ENCODE results near the gene ZNF467.

ZNF467 gene

DNA sequence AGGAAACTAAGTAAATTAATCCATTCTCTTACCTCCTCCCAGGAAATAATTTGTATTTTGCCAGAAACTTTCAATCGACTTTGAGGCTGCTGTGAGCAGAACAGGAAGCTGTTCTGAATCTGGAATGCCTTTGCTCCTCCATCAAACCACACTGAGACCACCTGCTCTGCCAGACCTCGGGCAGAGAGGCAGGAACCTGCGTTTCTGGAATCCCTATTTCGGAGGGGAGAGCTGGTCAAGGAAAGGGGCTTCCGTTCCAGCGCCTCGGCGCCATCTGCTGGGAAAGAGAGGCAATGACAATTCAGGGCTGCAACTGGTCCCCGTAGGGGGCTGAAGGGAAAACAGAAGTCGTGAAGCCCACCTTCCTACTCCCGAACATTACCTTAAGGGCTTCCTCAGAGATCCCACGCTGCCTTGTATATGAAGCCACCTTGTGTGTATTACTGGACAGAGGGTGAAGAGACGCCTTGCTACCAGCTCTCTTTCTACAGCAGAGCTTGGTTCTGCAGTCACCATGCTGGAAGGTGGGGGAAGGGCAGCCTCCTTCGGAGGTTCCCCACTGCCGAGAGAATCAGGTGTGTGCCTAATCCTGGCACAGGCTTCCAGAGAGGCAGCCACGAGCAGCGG is 31.2 kb downstream of the ZNF467 start:
- DNase-seq = peak; percentile 62 to 64

DNA sequence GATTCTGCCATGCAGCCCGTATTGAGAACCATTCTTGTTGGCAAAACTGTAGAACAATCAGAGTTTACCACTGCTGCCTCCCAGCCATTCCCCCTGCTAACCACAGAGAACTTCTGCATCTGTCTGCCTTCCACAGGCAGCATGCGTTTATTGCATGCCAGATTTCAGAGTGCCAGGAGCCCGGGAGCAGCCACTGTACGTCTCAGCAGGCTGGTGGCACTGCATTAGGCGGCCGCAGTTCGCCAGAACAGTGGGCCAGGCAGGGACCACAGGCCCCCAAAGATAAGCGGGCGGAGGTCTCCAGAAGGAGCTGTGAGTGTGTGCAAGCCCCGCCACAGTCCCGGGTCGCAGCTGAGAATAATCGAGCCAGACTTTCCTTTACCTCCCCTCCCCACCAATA is 31.8 kb downstream of the ZNF467 start:
- DNase-seq = no peak

DNA sequence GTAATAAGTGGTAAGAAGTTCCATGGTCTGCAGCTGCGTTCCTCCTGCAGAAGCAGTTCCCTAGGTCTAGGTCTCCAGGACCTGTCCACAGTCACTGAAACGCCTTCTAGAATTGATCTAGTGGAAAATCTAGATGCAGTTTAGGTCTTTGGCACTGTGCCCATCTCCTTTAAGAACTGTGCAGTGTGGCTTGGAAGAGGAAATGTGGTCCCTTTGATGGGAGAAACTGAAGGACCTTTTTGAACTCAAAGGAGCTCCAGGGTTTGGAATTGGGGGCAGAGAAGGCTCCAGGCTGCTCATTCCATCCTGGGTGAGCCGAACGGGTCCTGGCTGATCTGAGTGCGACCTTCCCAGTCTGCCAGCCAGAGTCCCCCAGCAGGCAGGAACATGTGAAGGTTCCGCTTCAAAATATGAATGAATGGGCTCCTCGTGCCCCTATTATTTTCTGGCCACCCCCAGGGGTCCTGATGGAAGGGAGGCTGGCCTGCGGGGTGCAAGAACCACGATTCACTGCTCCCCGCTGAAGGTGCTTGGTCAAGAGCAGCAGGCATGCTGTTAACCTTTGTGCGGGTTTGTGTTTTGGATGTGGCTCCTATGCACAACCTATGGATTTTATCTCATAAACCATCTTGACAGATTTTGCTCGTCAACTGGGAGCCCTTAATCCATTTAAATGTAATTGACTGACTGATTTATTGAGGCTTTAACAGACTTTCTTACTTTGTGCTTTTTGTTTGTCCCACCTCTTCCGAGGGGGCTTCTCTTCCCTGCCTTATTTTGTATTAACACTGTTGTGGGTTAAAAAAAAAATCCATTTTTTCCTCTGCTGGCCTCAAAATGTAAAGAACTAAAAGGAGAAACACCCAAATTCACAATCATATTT is 36.7 kb downstream of the ZNF467 start:
- DNase-seq = no peak

DNA sequence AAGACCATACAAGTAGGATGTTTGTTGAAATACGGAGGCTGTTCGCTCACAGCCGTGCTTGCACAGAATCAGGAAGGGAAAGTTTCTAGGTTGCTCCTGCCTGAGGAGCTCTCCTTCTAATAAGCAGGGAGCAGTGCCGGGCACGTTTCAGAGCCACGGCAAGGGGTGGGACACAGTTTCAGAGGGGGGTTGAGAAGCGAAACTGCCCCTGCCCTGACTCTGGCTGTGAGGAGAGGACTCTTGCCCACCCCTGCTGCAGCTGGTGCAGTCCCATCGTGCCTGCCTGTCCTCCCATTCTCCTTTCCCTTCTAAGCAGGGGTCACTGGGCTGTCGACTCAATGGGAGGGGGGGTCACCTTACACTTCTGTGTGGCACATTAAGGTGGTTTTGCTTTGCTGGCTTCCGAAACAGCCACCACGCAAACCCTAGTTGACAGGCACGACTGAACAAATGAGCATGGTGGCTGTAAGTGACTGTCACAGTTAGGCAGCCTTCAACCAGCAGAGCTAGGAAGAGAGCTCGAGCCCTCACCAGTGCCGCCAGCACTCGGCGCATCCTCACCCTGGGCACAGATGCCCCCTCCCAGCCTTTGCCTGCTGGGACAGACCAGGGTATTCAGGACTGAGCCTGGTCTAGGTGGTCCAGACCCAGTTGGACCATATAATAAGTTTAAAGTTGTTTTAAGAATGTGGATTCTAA is 37.5 kb downstream of the ZNF467 start:
- DNase-seq = no peak

DNA sequence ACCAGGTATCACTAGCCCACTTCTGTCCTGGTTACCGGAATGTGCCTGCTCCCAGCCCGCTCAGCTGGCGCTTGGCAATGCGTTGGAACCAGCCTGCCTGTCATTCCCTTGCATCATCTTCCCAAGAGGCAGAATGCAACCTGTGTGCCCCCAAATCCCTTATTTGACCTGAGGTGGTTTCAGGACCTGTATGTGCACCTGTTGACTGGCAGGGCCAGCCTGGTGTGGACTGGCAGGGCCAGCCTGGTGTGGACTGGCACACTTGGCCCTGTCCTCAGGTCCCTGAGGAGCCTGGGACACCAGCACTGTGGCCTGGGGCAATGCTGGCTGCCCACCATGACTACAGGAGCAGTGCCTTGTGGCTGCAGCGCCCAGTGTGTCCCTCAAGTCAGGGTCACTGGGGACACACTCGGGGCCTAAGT is 38.2 kb downstream of the ZNF467 start:
- DNase-seq = no peak

DNA sequence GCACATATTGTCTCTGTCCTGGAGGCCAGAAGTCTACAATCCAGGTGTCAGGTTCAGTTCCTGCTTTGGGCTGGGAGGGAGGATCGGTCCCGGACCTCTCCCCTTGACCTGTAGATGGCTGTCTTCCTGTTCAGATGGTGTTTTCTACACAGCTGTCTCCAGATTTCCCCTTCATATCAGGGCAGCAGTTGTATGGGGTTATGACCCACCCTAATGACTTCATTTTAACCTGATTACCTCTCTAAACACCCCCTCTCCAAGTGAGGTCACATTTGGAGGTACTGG is 38.7 kb downstream of the ZNF467 start:
- DNase-seq = no peak

DNA sequence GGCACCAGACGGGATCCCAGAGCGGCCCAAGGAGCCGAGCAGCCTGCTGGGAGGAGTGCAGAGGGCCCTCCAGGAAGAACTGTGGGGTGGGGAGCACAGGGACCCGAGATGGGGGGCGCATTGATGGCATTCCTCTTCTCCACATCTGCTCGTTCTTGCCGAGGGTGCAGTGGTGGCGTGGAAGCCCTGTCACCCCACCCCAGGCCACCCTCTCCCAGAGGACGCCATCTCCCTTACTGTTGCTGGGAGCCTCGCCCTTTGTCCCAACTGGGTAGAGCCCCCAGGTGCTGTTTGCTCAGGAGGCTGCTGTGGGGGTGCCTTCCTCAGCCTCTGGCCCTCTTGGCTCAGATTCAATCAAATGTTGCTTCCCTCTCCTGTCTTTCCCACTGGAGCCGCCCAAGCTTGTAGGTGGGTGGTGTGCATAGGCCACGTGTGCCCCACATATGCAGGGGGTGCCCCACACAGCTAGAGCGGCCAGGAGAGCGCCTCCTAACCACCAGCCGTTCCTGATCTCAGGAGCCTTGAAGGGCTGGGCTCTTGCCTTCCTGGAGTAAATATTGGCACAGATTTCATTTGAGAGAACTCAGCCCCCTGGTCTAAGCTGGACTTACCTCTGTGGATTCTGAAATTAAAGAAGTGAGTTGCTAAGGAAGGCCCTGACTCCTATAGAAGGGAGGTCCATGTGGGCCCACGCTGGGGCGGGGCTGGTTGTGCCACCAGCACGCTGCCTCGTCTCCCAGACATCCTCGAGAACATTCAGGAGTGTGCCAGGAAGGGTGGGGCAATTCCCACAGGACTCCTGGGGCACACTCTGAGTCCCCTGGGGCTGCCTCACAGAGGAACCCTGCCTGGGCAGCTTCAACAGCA is 39.2 kb downstream of the ZNF467 start:
- no peak for DNase-seq

GRCh38 chr7:149733131-149733923 is 40.1 kb downstream of the ZNF467 start:
- no peak for DNase-seq

DNA sequence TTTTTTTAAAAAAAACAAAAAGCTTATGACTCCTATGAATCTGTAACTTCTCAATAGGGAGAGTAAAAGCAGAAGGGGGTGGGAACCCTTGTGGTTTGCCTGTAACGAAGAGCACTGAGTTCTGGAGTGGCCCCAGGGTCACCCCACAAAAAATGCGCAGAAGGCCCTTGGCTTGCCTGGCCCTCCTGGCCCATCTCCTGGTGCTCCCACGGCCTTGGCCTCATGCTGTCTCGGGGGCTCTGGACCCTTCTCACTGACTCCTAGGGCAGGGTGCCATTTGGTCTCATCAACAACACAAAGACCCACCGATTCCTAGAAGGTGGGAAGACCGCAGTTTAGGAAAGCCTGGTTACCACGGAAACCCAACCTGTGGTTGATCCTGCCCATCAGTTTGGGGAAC is 40.8 kb downstream of the ZNF467 start:
- no peak for DNase-seq

DNA sequence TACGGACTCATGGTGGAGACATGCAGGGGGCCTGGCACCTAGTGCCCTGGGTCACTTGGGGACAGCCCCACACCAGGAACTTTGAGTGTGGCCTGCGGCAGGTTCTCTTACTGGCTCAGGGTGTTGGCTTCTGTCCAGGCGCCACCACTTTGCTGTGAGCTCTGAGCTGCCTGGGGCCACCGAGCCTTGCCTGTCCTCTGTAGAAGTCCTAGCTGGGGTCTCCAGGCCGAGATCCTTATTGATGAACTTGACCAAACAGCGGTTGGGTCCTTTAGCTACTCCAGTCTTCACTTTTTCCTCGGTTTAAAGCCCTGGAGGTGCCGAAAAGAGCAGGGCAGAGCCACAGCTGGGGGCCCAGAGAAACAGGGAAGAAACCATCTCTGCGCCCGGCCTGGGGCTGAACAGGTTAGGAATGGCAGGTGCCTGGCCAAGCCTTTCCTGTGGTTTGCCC is 41.3 kb downstream of the ZNF467 start:
- DNase-seq = no peak

- no peak for DNase-seq
Measured at GRCh38 chr7:149731207-149731955, 42.0 kb downstream of the ZNF467 start.

- DNase-seq = no peak
Measured at GRCh38 chr7:149729983-149730801, 43.2 kb downstream of the ZNF467 start.

DNA sequence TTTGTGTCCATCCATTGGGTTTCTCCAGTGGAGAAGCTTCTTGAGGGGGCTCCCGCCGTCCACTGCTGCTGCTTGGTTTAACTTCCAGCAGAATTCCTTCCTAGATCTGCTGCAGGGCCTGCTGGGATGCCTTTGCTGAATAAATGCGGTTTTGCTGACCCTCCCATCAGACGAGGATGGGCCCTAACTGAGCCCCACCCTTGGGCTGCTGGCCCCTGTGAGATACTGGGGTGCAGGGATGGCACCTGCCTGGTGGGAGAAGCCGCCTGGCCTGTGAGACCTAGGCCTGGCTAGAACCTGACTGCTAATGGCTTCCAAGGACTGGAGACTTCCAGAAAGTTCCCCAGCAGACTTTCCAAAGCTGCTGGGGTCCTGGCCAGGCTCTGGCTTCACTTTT is 43.8 kb downstream of the ZNF467 start:
- DNase-seq = no peak

DNA sequence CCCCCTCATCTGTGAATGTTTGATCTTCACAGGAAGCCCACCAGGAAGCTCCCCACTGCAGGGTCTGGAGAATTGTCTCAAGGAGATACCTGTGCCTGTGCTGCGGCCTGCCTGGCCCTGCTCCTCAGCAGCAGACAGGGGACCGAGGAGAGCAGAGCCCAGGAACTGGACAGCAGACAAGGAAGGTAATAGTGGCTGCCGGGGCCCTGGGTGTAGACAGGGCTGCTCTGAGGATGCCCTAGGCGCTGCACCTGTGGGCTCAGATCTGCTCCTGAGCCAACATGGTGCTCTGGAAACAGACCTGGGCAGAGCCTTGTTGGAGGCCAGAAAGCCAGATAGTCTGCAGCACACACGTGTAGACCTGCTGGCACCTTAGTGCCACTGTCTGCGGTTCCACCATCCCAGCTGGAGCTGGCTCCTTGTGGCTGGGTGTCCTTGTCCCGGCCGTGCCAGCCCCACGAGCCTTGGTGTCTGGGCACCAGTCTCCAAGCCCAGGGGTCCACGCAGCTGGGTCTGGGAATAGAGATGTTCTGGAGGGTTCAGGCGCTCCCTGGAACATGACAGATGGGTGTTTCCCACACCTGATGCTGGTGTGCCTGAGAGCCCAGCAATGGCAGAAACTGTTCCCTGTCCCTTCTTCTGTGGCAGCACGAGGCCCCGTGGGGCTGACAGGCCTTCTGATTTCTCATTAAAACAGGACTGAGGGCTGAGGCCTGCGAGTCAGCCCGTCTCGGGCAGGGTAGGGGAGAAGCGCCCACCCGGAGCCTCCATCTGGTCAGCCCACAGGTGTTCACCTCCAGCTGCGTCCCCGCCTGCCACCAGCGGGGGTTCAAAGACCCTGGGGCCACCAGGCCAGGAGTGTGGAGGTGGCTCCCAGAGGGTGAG is 44.7 kb downstream of the ZNF467 start:
- DNase-seq = no peak

DNA sequence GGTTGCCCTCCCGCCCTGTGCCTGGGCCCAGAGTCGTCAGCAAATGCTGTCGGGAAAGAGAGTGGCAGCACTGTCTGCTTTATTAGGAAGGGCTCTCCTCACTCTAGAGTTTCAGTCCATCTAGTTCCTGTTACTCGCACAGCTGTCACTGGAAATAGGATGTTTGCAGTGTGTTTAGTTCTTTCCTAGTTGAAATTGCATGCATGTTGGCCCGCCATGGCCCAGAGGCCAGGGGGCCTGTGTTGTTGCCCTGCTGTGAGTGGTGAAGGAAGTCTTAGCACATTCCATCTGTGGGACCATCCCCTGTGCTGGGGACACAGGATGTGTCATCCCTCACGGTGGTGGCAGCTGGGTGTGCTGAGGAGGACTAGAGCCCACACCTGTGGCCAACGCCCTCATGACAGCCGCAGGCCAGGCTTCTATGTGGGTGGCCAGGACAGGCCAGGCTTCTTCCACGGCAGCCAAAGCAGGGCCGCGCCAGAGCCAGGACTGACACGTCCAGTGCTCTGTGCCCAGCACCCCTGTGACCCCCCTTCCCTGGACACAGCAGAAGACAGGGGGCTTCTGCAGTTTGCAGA is 45.4 kb downstream of the ZNF467 start:
- DNase-seq = no peak

DNA sequence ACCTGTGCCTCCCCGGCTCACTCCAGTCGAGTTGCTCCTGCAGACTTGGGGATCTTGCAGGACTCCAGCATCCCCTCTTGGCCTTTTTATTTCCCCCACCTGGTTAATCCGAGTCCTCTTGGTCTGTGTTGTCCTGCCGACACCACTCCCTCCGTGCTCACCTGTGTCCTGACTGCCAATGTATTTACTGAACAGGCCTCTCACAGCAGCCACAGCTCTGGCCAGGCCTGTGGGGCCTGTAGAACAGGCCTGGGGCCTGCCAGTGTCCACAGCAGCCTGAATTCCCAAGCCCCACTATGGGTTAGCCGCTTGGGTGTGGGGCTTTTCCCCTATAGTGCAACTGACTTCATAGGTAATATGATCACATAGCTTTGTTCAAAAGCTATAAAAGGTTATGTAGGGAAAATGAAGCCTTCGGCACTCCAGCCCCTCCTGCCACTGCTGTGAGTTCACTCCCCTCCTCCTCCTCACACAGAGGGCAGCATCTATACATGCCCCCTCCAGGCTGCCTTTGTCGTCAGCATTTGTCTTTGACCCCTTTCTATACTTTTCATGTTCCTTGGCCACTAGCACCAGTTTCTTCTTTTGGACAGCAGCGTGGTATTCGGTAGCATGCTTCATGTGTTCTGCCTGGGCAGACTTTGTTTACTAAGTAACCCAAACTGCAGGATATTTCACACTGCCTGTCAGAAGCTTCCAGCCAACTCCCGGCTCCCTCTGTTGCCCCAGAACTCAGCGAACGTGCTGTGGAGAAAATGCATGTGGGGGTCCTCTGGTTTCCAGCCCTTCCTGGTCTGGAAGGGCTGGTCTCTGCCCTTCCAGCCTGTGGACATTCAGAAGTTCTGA is 46.1 kb downstream of the ZNF467 start:
- DNase-seq = no peak

DNA sequence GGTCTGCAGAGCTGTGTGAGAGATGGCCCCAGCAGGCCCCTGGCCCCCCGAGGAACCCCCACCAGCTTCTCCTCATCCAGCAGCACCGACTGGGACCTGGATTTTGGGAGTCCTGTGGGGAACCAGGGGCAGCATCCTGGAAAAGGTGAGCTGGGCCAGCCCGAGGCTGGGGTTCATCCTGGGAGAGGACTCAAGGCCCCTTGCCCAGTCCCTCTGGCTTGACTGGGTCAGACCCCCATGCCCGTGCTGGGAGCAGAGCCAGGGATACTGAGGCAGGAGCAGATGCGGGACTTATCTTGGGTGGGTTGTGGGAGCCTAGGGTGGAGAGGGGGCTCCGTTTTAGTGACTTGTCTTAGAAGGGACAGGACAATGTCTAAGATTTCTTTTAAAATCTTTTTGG is 47.5 kb downstream of the ZNF467 start:
- no peak for DNase-seq

GRCh38 chr7:149725426-149725821 is 48.0 kb downstream of the ZNF467 start:
- no peak for DNase-seq
